GM18517 (cell line): ENCODE results near the gene JSRP1.
"Not testable (repeated sequence)": the region's sequence is repeated elsewhere in the genome, so short reads cannot be mapped to it uniquely, and the experiment has no call there.

Experiments used
- ATAC-seq: cut with Tn5 transposase; IDR thresholded peaks from one replicate; pipeline ENCODE4 v1.9.1; 2021; ENCODE audit warnings: mild to moderate bottlenecking, moderate library complexity; ENCODE audit not compliant: unreplicated experiment

JSRP1 gene

GRCh38 chr19:2282062-2282861, 26.0 kb upstream of the JSRP1 start, which contains the start of gene PEAK3:
Gene PEAK3 (minus strand): TSS chr19:2282175. CDS start chr19:2280931, 1,244 bp downstream.
- ATAC-seq = no peak

GRCh38 chr19:2281265-2282061, 25.2 kb upstream of the JSRP1 start:
- ATAC-seq = not testable (repeated sequence)

DNA sequence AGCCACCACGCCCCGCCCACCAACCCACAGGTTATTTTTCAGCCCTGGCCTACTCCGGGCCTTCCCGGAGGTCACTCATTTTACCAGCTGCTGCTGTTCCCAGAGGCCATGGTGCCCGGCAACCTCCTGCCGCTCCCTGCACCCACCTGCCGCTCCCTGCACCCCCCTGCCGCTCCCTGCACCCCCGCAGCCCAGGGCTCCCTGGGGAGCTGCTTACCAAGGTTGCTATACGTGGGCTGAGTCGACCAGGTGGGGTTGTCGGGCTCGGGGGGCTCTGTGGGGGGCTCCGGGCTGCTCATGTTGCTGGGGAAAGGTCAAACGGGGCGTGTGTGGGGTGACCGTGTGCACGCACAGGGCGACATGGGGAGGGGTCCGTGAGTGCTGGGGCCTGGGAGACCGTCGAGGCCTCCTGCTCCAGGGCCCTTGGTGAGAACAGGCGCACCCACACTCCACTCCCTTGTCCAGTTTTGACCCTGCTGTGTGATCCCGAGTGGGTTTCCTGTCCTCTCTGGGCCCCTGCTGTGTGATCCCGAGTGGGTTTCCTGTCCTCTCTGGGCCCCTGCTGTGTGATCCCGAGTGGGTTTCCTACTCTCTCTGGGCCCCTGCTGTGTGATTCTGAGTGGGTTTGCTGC, 24.5 kb upstream of the JSRP1 start:
- no peak for ATAC-seq

DNA sequence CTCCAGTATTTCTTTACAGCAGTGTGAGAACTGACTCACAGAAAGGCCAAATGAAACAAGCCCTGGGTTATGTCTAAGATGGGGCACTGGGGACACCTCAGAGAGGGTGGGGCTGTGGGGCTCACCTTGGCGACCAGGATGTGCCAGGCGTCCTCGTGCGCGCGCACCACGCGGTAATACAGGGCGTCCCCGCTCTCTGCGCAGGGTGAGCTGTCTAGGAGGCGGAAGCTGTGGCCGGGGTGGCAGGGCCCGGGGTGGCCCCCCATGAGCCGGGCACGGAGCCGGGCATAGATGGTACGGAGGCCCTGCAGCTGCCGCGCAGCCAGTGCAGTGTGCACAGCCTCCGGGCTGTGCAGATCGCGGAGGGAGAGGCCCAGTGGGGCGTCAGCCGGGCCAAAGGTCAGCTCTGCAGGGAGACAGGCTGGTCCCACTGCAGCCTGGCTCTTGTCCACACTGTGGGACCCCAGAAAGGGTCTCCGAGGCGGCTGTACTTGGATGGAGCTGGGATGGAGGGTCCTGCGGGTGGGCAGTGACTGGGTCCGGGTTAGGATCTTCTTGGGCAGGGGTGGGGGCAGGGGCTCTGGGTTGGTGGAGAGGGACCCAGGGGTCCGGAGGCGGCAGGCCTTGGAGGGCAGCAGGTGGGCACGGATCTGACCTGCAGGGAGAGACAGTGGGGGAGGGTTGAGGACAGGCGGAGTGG, 22.4 kb upstream of the JSRP1 start:
- no peak for ATAC-seq

GRCh38 chr19:2277138-2277537, 20.9 kb upstream of the JSRP1 start:
- ATAC-seq = no peak

- ATAC-seq = no peak
Measured at GRCh38 chr19:2276429-2276986, 20.3 kb upstream of the JSRP1 start.

DNA sequence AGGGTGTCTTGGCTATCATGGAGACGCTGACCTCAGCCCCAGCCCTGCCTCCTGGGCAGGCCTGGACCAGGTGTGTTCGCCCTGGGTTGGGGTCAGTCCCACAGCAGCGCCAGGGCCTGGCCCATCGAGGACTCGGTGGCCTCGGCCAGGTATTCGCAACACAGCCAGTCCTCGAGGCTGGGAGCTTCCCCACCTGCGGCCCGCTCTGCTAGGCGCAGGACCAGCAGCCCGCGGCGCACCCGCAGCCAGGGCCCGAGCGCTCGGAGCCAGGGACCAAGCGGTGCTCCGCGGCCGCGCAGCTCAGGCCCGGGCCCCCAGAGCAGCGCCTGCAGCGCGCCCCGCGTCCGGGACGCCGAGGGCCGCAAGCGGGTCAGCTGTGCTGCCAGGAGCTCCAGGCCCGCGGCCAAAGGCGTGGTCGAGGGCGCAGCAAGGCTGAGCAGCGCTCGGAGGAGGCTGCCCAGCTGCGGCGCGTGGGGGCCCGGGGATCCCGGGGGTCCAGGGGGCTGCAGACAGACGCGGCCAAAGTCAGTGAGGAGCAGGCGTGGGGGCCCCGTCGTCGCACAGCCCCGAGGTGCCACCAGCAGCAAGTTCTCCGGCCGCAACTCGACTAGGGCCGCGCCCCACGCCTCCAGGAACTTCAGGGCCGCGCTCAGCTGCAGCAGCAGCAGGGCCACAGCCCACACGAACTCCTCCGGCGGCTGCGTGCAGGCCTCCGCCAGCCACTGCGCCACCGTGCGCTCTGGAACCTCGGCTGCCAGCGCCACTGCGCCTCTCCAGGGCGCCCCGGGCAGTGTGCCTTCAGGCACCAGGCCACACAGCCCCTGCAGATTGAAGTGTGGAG, 19.6 kb upstream of the JSRP1 start:
- ATAC-seq = no peak

DNA sequence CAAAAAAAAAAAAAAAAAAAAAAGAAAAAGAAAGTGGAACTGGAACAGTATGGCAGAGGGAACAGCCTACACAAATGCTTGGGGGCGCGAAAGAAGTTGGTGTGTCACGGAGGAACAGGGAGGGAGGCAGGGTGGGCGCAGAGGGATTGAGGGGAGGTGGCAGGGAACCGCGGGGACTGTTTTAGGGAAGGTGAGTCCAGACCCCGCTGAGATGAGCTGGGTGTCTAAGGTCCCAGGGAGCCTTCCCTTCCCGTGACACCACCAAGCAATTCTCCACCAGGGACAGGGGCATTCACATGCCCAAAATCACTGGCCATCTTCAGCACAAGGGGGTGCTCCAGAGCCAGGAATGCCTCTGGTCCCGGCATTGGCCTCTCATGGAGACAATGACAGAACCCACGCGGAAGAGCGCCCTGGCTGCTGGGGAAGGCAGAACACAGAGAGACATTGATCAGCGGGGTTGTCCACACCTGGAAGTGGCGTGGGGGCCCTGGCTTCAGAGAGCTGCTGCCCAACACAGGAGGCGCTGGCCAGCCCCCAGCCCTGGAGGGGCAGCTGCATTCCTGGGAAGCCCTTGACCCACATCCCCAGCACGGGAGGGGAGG, 18.8 kb upstream of the JSRP1 start:
- ATAC-seq = no peak

- no peak for ATAC-seq
Measured at GRCh38 chr19:2274185-2274711, 18.0 kb upstream of the JSRP1 start.

GRCh38 chr19:2273356-2274184, 17.4 kb upstream of the JSRP1 start:
- no peak for ATAC-seq

- no peak for ATAC-seq
Measured at GRCh38 chr19:2271234-2272103, 15.3 kb upstream of the JSRP1 start.

- no peak for ATAC-seq
Measured at GRCh38 chr19:2270423-2271233, 14.4 kb upstream of the JSRP1 start.

- no peak for ATAC-seq
Measured at GRCh38 chr19:2270157-2270422, 13.9 kb upstream of the JSRP1 start.

DNA sequence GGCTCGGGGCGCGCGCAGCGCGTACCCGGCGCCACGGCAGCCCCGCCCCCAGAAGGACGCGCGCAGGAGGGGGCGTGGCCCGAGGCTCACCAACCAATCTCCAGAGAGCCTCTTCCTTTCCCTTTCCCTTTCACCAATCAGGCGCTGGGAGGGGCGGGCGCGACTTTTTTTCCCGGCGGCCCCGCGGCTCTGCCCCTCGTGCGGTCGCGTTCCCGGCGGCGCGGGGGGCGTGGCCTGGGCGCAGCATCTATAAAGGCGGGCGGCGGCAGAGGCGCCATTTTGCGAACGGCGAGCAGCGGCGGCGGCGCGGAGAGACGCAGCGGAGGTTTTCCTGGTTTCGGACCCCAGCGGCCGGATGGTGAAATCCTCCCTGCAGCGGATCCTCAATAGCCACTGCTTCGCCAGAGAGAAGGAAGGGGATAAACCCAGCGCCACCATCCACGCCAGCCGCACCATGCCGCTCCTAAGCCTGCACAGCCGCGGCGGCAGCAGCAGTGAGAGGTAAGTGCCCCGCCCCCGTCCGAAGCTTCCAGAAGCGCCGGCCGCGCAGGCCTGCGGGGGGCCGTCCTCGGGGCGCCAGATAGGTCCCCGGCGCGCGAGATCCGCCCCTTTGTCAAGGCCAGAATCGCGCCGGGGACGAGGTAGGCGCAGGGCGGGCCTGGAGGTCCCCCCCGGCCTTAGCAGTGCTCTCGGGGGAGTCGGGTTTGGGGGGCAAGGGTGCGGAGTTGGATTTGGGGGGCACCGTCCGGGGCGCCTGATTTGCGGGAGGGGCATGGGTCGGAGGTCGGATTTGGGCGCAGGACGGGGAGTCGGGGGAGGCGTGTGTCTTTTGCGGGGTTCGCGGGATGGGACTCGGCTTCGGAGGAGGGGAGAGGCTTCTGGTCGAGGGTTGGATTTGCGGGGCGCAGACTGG, 13.3 kb upstream of the JSRP1 start:
- ATAC-seq = peak; percentile 58

DNA sequence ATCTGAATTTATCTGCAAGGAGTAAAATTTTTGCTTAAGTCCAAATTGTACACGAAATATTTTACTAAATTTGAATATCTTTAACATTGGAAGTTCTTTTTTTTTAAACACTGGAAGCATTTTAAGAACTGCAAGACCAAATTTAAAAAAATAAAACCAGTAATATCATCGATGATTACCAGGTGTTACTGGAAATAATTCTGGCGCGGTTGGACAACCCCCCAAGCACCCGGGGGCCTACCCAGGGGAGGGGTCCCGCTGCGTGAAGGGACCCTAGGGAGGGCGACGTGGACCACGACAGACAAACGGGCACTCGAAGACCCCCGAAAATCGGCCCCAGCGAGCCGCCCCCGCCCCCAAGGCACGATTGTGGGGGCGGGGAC, 12.6 kb upstream of the JSRP1 start:
- no peak for ATAC-seq

- ATAC-seq = no peak
Measured at GRCh38 chr19:2268480-2268830, 12.2 kb upstream of the JSRP1 start.
